ENCODE results near the gene BRD1.

Gene BRD1

GRCh38 chr22:49753961-49754695, 73.5 kb downstream of the BRD1 start:
- Mint-ChIP-seq H3K27ac (no peak overlapping the region), H3K9me3 (no peaks in the 10 kb centered on the region), H3K4me1 (no peaks in the 10 kb centered on the region), H3K27me3 (no peaks in the 10 kb centered on the region), H3K36me3 (no peaks in the 10 kb centered on the region), H3K4me3 (no peak overlapping the region)

GRCh38 chr22:49753276-49753890, 74.3 kb downstream of the BRD1 start:
- Mint-ChIP-seq H3K27me3 (no peaks in the 10 kb centered on the region), H3K4me3 (no peak overlapping the region), H3K9me3 (no peaks in the 10 kb centered on the region), H3K36me3 (no peaks in the 10 kb centered on the region), H3K27ac (no peak overlapping the region), H3K4me1 (no peaks in the 10 kb centered on the region)

- Mint-ChIP-seq H3K27me3 (no peaks in the 10 kb centered on the region), H3K36me3 (peaks cover 2% of the 10 kb centered on the region), H3K27ac (no peak overlapping the region), H3K4me1 (no peaks in the 10 kb centered on the region), H3K4me3 (no peak overlapping the region), H3K9me3 (no peaks in the 10 kb centered on the region)
Observed at GRCh38 chr22:49752598-49753091, 75.0 kb downstream of the BRD1 start.

GRCh38 chr22:49751966-49752597, 75.6 kb downstream of the BRD1 start:
- peaks cover 2% of the 10 kb centered on the region for H3K36me3 Mint-ChIP-seq
- H3K27ac Mint-ChIP-seq: no peak overlapping the region
- no peaks in the 10 kb centered on the region for H3K27me3 Mint-ChIP-seq
- no peaks in the 10 kb centered on the region for H3K4me1 Mint-ChIP-seq
- H3K9me3 Mint-ChIP-seq: peaks cover 1% of the 10 kb centered on the region
- H3K4me3 Mint-ChIP-seq: no peak overlapping the region

- H3K36me3 Mint-ChIP-seq: peaks cover 7% of the 10 kb centered on the region
- no peak overlapping the region for H3K4me3 Mint-ChIP-seq
- peaks cover 7% of the 10 kb centered on the region for H3K9me3 Mint-ChIP-seq
- H3K27ac Mint-ChIP-seq: peak overlapping the region; percentile 23
- no peaks in the 10 kb centered on the region for H3K4me1 Mint-ChIP-seq
- H3K27me3 Mint-ChIP-seq: no peaks in the 10 kb centered on the region
Observed at GRCh38 chr22:49751318-49751965, 76.2 kb downstream of the BRD1 start.

- Mint-ChIP-seq H3K9me3 (peaks cover 21% of the 10 kb centered on the region), H3K36me3 (peaks cover 10% of the 10 kb centered on the region), H3K27ac (no peak overlapping the region), H3K27me3 (no peaks in the 10 kb centered on the region), H3K4me1 (no peaks in the 10 kb centered on the region), H3K4me3 (no peak overlapping the region)
Observed at GRCh38 chr22:49749885-49750510, 77.7 kb downstream of the BRD1 start.

- Mint-ChIP-seq H3K4me1 (no peaks in the 10 kb centered on the region), H3K4me3 (no peak overlapping the region), H3K27ac (no peak overlapping the region), H3K27me3 (no peaks in the 10 kb centered on the region), H3K9me3 (peaks cover 24% of the 10 kb centered on the region), H3K36me3 (peaks cover 10% of the 10 kb centered on the region)
Observed at GRCh38 chr22:49749227-49749626, 78.4 kb downstream of the BRD1 start.

GRCh38 chr22:49748514-49748913, 79.2 kb downstream of the BRD1 start:
- H3K27ac Mint-ChIP-seq: no peak overlapping the region
- H3K36me3 Mint-ChIP-seq: peaks cover 10% of the 10 kb centered on the region
- no peak overlapping the region for H3K4me3 Mint-ChIP-seq
- H3K4me1 Mint-ChIP-seq: no peaks in the 10 kb centered on the region
- H3K27me3 Mint-ChIP-seq: no peaks in the 10 kb centered on the region
- H3K9me3 Mint-ChIP-seq: peaks cover 24% of the 10 kb centered on the region

- Mint-ChIP-seq H3K27ac (no peak overlapping the region), H3K9me3 (peaks cover 27% of the 10 kb centered on the region), H3K4me3 (no peak overlapping the region), H3K27me3 (no peaks in the 10 kb centered on the region), H3K36me3 (peaks cover 10% of the 10 kb centered on the region), H3K4me1 (no peaks in the 10 kb centered on the region)
Observed at GRCh38 chr22:49747716-49748115, 80.0 kb downstream of the BRD1 start.

- Mint-ChIP-seq H3K36me3 (peaks cover 10% of the 10 kb centered on the region), H3K4me3 (no peak overlapping the region), H3K9me3 (peaks cover 29% of the 10 kb centered on the region), H3K4me1 (no peaks in the 10 kb centered on the region), H3K27me3 (peaks cover 1% of the 10 kb centered on the region), H3K27ac (no peak overlapping the region)
Observed at GRCh38 chr22:49747130-49747529, 80.5 kb downstream of the BRD1 start.

- Mint-ChIP-seq H3K9me3 (peaks cover 29% of the 10 kb centered on the region), H3K4me3 (no peak overlapping the region), H3K36me3 (peaks cover 10% of the 10 kb centered on the region), H3K27me3 (peaks cover 4% of the 10 kb centered on the region), H3K4me1 (no peaks in the 10 kb centered on the region), H3K27ac (peak overlapping the region; percentile 38)
Observed at GRCh38 chr22:49746065-49746464, 81.6 kb downstream of the BRD1 start.

- H3K9me3 Mint-ChIP-seq: peaks cover 10% of the 10 kb centered on the region
- H3K4me1 Mint-ChIP-seq: no peaks in the 10 kb centered on the region
- no peak overlapping the region for H3K4me3 Mint-ChIP-seq
- peaks cover 10% of the 10 kb centered on the region for H3K27me3 Mint-ChIP-seq
- H3K27ac Mint-ChIP-seq: no peak overlapping the region
- no peaks in the 10 kb centered on the region for H3K36me3 Mint-ChIP-seq
Observed at GRCh38 chr22:49740242-49740641, 87.4 kb downstream of the BRD1 start.

GRCh38 chr22:49739138-49739537, 88.5 kb downstream of the BRD1 start:
- Mint-ChIP-seq H3K9me3 (peaks cover 4% of the 10 kb centered on the region), H3K27me3 (peaks cover 10% of the 10 kb centered on the region), H3K36me3 (no peaks in the 10 kb centered on the region), H3K4me1 (no peaks in the 10 kb centered on the region), H3K27ac (no peak overlapping the region), H3K4me3 (no peak overlapping the region)

- Mint-ChIP-seq H3K9me3 (peaks cover 4% of the 10 kb centered on the region), H3K36me3 (no peaks in the 10 kb centered on the region), H3K27ac (no peak overlapping the region)
Observed at GRCh38 chr22:49738566-49738965, 89.1 kb downstream of the BRD1 start.

GRCh38 chr22:49738006-49738405, 89.7 kb downstream of the BRD1 start:
- Mint-ChIP-seq H3K9me3 (peaks cover 4% of the 10 kb centered on the region), H3K36me3 (no peaks in the 10 kb centered on the region)

More at GRCh38 chr22:49738566-49738965, 89.1 kb downstream of the BRD1 start:
- peaks cover 5% of the 10 kb centered on the region for H3K4me1 Mint-ChIP-seq
- peaks cover 10% of the 10 kb centered on the region for H3K27me3 Mint-ChIP-seq
- H3K4me3 Mint-ChIP-seq: no peak overlapping the region

More at GRCh38 chr22:49738006-49738405, 89.7 kb downstream of the BRD1 start:
- Mint-ChIP-seq H3K4me3 (no peak overlapping the region), H3K27me3 (peaks cover 10% of the 10 kb centered on the region), H3K4me1 (peaks cover 10% of the 10 kb centered on the region), H3K27ac (no peak overlapping the region)

Measured in activated naive CD4-positive, alpha-beta T cell treated with anti-CD3 and anti-CD28 coated beads, Interleukin-2, amount 50 U/mL, for 24 hours (primary cell).